Activated CD8-positive, alpha-beta memory T cell treated with anti-CD3 and anti-CD28 coated beads for 24 hours (primary cell): ENCODE data around the gene FANCE.

Source experiments
- DNase-seq: peaks from one replicate; pipeline ENCODE4 v3.0.0-alpha.2; 2020

FANCE gene

DNA sequence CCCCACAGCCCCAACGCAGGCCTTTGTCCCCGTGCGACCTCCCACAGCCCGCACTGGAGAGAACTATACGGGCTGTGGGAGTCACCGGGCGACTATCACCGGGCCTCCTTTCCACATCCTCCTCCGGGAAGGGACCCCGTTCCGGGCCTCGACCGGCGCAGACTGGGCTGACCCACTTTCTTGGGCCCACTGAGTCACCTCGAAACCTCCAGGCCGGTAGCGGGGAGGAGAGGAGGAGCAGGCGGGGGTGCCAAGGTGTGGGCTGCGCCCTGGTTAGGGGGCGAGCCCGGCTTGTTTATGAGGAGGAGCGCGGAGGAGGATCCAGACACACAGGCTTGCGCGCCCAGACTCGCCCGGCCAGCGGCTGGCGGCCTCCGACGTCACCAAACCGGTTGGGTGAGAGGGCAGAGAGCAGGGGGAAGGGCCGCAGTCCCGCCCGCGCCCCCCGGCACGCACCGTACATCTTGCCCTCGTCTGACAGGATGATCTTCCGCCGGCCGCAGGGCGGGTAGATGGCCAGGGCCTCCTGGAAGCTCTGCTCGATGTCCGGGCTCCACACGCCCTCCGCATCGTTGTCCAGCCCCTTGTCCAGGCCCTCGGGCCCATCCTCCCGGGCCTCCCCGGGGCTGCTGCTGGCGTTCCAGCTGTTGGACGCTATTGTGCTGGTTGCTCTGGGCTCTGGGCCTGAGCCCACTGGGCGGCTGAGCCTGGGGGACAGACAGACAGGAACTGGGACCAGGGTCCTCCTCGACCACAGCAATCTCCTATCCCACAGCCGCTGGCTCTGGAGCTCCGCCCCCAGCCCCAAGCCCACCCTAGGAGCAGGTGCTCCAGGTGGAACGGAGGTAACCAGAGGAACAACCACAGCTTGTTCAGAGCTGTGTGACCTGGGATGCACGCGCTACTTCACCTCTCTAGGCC, 34.1 kb downstream of the FANCE start:
- DNase-seq: no peak

DNA sequence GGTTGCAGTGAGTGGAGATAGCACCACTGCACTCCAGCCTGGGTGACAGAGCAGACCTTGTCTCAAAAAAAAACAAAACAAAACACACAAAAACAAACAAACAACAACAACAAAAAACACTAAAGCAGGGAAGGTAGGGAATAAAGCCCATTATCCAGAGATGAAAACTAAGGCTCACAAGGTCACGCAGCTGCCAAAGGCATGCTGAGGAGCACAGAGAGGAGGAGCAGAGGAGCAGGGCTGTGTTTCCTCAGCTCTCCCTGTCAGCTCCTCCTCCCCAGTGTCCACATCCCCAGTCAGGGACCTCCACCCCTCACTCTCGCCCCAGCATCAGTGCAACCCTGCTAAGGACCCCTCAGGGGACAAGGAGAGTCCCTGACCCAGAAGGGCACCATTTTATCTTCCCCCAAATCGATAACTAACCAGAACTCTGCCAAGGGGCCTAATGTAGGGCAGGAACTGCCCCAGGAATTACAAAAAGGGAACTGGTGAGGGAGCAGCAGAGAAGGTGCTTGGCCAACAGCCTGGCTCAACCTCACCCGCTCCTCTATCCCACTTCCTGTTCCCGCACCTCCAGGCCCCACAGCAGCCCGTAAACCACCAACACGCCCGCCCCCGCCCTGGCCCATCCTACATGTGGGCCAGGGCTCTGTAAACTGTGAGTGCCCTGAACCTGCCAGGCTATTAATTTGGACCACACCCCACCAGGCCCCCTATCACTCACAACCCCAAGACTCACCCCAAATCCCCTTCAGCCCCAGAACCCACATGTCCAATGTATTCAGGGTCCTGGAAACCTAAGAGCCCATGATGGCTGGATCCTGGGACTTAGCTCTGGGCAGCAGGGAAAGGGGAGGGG, 35.7 kb downstream of the FANCE start:
- no peak for DNase-seq

DNA sequence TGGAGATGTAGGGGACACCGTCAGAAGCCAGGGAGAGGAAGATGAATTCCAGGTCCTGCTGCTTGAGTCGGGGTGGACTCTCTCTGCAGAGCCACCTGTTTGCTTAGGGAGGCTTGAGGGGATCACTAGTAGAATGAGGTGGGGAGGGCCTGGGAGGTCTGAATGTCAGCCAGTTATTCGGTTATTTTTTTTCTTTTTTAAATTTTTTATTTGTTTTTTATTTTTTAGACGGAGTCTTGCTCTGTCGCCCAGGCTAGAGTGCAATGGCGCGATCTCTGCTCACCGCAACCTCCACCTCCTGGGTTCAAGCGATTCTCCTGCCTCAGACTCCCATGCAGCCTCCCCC, 36.4 kb downstream of the FANCE start:
- no peak for DNase-seq

DNA sequence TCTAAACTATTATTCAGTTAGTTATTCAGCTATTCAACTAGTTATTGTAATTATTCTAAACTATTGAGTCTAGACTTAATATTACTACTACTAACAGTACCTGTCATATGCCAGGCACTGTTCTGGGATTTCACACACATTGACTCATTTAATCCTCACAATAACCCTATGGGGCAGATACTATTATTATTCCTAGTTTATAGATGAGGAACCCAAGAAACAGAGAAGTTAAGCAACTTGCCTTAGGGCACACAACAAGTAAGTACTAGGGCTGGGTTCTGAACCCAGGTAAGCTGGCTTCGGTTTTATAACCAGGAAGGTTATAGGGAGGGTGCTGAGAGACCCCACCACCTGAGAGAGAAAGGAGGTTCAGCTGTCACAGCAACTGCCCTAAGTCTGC, 36.9 kb downstream of the FANCE start:
- DNase-seq: no peak

DNA sequence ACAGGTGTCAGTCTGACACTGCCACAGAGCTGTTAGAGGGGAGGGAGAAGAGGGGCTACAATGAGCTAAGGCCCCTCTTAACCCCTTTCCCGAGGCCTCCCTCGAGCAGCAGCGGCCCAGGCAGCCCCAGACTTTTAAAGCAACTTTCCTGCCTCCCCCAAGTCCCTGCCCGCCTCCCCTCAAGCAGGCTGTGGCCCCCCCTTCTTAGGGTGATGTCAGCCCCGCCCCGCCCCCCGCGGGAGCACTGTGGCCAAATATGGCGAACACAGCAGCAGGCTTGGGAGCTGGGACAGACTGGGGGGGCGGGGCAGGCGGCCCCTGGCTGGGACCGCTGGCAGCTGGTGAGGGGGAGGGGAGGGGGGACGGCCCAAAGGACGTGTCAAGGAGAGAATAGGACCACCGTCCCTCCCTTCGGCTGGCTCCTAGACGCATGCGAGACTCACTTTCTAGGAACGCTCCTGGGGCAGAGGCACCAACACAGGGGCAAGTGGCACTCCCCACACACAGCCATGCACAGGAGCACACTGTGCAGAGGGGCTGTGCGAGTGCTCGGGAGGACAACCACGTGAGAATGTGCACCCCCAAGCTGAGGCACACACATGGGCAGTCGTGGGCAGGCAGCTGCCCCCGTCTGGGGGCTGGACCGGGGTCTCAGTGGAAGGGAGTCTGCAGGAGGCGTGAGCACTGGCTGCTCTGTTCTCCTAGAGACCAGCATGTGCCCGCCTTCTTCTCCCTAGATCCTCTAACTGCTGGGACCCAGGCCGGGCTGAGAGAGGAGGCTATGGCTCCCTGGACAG, 38.1 kb downstream of the FANCE start:
- DNase-seq: no peak

DNA sequence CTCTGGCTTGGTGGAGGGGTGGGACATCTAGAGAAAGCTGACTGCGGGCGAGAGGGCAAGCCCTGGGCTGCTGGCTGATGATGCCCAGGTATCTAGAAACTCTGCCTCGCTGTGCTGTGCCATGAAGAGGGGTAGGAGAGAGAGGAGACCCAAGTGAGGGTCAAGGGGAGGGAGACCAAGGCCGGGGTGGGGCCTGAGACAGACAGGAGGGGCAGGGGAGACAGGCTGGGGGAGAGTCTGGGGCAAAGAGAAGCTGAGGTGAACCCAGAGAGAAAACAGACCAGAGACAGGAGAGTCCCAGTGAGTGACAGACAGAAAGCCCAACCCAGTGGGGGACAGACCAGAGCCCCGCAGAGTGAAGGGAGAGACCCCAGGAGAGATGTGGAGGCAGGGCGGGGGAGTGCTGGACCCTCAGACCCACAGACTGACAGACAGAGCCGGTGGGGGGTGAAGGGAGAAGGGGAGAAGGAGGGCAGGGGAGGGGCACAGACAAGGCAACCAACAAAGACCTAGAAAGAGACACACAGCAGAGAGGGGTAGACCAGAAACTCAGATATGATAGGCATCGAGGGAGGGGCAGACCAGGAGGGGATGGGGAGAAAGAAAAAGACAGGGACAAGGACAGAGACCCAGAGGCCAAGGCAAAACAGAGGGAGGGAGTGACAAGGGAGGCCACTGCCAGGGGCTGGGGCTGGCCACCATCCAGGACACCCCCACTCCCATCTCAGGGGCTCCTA, 38.9 kb downstream of the FANCE start:
- no peak for DNase-seq

DNA sequence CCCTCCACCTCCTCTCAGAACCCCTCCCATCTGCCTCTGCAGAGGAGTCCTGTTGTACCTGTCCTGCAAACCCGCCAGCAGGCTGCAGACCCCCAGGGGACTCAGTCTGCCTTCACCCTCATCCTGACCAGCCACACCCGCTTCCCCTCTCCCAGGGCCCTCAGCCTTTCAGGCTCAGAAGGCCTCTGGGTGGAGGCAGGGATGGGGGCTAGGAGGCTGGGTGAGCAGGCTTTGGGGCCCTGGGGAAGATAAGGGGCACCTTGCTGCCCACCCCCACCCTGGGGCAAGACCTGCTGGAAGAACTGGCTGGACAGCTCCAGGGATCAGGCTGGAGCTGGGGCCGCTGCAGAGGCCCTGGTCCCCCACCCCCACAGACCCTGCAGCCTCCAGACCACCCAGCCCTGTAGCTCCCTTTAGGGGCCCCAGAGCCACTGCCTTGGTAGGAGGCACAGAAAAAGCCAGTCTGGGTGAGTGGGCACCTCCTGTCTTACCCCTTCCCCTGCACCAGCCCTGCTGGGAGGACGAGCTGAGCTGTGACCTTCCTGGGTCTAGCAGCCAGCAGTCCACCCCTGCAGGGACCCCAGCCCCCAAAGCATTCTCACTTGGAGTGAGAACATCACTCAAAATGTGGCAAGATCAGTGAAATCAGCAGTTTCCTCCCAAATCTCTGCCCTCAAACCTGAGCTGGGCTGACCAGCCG, 39.6 kb downstream of the FANCE start:
- DNase-seq: no peak

DNA sequence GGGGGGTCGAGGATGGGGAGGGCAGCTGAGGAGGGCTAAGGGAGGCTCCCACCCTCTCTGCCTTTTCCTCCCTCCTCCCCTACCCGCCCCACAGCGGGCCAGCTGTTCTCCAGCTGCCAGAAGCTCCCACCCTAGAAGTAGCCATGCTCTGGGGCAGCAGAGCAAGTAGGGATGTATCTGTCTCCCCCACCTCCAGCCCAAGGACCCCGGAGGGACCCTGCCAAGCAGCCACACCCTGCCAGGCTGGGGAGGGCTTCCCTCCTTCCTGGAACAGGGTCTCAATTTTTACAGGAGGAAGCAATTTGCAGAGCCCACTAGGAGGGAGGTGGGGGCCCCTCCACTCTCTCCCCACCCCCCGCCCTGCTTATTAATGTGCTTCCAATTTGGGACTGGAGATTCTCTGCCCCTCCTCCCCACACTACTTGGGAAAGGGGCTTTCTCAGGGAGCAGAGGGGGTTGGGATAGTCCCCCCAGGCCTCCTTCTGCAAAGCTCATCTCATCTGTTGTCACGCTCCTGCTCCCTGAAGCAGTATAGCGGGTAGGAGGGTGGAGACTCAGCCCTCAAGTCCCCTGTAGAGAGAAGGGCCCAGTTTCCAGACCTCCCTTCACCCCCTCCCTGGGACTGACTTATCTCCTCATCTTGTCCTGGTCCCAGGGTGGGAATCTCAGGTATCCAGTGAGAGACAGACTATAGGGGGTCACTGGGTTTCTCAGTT, 40.3 kb downstream of the FANCE start:
- DNase-seq: no peak

DNA sequence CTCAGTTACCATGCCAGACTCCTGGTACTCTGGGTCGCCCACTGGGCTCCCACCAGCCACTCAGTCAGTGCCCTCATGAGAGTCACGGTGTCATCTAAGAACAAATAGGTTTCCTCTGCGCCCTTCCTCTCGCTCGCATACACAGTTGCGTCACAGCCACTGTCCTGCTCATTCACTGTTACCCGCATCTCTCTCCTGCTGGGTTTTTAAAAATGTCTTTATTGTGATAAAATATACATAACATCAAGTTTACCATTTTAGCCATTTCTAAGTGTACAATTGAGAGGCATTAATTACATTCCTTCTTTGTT, 40.8 kb downstream of the FANCE start:
- DNase-seq: no peak

DNA sequence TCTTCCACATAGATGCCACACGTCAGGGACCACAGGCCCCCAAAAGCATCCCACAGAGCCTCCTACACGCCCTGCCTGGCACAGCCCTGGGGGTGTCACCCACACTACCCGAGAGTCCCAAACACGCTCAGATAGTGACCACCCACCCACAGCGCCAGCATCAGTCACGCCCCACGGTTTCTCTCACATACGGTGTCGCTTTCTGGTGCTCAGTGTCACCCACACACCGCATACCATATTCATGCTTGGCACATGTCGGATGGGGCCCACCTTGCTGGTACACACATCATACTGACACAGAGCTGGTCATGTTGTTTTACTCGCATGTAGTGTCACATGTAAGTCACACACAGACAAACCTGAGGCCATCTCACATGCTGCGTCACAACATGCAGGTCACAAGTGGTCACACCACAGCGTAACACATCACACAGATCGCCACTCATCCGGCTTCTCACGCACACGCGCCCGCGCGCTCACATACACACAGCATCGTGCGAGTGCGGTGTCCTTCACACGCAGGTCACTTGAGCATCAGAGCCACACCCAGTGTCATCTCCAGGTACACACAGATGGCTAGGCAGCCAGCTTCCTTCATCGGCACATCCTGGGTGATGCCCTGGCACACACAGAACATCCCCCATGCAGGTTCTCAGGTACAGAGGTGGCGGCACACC, 41.3 kb downstream of the FANCE start:
- no peak for DNase-seq

DNA sequence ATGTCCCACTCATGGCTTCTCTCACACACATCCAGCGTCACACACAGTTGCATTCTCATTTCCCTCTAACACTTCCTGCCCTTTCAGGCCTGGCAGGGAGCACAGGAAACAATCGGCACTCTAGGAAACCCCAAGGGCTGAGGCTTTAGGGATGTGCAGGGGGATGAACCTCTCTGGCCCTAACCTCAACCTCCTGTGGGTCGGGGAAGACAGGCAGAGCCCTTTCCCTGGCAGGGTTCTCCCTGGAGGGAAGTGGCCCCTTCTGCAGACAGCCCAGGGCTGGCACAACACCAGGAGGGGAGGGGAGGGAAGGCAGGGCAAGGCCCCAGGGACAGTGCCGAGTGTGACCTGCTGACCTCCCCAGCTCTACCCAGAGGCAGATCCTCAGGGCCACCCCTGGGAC, 42.0 kb downstream of the FANCE start:
- no peak for DNase-seq

DNA sequence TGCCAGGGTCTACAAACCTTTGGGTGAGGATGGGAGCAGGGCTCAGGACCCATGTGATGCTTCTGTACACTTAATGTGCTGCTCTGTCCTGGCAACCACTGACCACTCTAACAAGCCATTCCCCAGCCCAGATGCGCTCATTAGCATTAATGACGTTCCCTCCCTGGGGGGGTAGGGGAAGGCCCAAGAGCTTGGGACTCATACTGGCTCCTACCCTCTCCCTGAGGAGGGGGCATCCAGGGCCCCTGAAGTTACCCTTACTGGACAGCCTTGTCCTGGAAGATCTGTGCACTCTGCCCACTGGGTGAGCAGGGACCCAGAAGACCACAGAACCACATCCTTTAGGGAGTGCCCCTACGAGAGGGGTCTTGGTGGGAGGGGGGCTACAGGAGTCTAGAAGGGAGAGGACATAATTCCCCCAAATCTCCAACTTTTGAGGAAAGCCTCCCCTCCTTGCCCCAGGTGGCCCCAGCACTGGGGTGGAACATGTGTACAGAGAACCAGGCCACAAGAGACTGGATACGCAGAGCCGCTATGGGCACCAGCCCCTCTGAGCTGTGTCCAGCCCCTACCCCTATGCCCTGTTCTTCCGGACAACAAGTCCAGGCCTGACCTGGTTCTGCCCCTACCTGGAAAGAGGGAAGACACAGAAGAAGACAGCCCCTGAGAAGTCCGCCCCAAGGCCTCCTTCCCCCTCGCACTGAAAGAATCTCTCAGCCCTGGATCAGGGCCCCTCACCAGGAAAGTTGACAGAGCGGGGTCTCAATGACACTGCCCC, 43.3 kb downstream of the FANCE start:
- no peak for DNase-seq

DNA sequence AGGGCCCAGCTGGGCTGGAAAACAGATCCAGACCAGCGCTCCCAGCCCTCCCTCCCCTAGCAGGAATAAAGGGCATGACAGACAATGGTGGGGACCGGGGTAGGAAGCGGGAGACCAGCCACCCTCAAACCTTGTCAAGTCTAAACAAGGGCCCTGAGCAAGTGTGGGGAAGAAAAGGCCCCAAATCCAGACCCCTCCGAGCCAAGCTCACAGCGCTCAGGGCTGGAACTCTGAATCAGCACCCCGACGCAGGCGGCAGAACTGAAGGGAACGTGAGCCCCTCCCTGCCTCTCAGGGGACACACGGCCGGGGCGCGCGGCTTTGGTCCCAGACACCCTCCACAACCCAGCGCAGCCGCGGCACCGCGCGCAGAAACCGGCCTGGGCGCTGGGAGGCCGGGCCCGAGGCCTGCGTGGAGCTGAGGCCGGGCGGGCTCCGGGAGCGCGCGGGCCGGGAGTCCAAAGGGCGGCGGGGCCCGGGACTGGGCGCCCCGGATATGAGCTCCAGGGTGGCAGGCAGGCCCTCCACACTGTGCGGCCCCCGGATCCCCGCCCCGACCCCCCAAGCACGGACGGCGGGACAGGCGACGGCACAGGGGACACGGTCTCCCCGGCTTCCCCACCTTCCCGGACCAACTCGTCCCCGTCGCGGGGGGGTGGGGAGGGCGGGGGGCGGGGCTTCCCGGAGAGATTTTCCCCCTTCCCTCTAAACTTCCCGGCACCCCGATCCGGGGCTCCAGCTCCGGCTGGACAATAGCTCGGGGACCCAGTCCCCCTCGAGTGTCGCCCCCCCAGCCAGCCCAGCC, 44.1 kb downstream of the FANCE start:
- no peak for DNase-seq

DNA sequence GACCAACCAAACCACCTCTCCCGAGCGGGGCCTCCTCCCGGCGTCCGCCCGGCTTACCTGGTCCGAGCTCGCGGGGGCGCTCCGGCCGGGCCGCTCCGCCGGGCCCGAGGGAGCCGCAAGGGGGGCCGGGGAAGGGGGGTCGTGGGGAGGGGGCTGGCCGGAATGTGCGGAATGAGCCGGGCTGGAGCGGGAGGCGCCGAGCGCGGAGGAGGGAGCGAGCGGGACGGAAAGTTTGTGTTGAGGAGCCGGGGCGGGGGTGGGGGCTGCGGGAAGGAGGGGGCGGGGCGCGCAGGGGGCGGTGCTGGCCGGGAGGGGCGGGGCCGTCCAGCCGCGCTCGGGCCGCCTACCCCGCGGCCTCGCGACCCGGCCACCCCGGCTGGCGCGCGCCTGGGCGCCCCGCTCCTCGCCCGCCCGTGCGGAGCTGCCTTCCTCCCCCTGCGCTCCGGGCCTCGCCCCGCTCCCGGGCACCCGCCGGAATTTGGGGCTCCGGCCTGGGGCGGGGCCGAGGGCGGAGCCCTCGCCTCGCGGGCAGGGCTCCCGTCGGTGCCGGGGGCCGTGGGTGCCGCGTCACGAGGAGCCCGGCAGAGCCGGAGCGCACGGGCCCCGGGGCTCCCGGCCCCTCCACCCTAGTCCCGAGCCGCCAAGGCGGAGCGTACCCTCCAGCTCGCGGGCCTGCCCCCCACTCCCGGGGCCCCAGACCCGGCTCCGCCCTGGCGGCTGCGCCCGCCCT, 44.9 kb downstream of the FANCE start, which contains the start of gene TEAD3:
Gene TEAD3, minus strand, starts transcription at position 239 of the 730 bp plus-strand sequence.
- DNase-seq: peak; percentile 88

DNA sequence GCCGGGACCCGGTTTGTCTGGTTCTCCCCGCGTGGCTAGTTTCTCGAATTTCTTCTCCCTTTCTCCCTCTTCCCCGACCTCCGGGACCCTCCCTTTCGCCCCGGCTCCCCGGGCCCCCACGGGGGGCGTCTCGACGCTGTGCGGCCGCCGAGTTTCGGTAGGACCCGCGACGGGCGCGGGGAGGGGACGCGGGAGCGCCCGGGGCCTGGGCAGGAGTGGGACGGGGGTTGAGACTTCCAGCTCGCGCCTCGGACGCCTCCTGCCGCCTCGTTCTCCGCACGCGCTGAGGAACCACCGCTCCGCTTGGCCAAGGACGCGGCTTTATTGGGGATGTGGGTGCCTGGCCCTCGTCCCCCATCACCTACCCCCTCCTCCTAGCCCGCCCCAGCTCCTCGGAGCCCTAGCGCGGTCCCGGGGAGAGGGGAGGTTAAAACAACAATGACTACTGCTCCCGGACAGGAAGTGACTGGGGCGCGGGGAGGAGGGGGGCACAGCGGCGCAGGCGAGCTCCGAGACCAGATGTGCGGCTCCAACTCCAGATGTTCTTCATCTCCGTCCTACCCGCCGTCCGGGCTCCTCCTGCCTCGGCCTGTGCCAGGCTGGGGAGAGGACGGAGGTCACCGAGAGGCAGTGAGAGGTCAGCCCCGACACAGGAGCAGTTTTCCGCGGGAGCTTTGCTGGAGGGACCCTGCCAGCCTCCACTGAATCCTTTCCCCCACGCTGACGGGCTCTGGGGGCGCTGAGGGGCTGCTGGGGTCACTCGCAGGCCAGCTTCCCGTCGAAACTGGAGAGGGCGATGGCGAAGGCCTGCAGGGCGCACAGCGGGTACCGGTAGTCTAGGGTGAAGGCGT, 45.7 kb downstream of the FANCE start:
- peak; percentile 84 for DNase-seq

DNA sequence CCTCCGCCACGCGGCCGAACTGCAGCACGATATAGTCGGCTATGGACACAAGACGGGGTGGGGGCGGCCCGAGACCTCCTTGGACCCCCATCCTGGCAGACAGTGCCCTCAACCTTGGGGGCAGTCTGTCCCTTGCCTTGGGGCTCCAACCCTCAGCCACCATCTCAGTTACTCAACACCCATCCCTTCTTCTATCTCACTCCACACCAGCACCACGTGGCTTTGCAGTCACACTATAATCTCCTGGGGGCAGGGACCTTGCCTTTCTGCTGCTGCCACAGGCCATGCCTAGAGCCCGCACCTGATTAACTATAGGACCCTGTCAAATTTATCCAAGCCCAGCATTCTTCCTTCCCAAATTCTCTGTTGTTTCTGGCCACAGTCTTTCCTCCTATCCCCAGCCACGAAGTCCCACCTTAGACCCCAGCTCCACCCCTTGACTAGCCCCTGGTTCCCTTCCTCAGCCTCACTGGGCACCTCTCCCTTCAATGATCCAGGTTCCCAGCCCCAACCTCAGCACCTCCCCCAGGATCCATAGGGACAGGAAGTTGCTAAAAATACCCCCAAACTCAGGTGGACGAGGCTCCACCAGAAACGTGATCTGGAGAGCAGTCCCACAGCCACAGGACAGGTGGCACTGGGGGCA, 46.4 kb downstream of the FANCE start:
- DNase-seq: peak; percentile 64

DNA sequence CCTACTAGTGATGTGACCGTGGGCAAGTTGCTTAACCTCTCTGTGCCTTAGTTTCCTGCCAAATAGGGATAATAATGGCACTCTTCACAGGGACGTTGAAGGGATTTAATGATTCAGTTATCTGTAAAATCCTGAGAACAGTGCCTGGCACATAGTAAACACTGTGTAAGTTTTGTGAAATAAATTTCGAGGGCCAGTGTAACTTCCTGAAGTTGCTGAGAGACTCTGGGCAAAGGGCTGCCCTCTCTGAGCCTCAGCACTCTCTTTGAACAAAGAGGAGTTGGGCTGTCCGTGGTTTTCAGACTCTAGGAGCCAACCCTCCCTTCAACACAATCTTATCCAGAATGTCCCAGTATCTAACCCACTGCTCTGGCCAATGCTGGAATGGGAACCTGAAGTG, 47.2 kb downstream of the FANCE start:
- no peak for DNase-seq
